Stimulated activated CD4-positive, alpha-beta T cell treated with anti-CD3 and anti-CD28 coated beads, TNF-alpha, amount 100 ng/mL, for 1 hour (primary cell): ENCODE measurements around the gene TCF12.

Experiments used
- DNase-seq, 3 donors: peaks; one replicate each; pipeline ENCODE4 v3.0.0-alpha.2; 2020; ENCODE audit warnings: low read depth in 3 of 3, low spot score in 1 of 3

The TCF12 gene

GRCh38 chr15:57287123-57287521 is 368.7 kb downstream of the TCF12 start:
- no peak for DNase-seq

DNA sequence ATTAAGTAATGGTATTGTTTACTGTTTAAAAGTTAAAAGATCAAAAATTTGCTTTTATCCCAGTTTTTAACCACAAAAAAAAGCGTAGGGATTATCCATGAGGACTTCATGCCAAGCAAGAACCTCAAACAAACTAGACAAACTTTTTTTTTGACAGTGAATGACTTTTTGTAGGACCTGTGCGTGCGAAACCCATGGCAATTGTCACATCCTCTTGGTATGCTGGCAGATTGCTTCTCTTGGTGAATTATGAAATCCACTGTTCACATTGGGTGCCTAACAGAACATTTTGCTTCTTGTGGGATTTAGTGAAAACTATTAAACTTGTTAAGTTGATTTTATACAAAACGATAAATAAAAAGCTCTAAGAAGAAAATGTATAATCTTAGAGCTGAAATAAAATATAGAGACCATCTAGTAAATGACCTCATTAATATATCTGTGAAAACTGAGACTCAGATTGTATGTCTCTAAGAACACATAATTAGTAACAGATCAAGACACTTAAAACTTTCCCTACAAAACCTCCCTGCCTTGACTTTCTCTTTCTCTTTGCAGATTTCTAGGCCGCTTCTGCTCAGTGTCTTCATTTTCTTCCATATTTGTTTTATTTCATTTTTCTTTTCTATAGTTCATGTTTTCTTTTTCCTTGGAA is 370.6 kb downstream of the TCF12 start:
- no peak for DNase-seq

GRCh38 chr15:57290187-57290586 is 371.7 kb downstream of the TCF12 start:
- no peak for DNase-seq

GRCh38 chr15:57290826-57291225 is 372.4 kb downstream of the TCF12 start:
- DNase-seq, result no peak

GRCh38 chr15:57296473-57297162 is 378.2 kb downstream of the TCF12 start:
- no peak for DNase-seq

- DNase-seq, result no peak
These were observed 378.7 kb downstream of the TCF12 start for GRCh38 chr15:57297163-57297593.

DNA sequence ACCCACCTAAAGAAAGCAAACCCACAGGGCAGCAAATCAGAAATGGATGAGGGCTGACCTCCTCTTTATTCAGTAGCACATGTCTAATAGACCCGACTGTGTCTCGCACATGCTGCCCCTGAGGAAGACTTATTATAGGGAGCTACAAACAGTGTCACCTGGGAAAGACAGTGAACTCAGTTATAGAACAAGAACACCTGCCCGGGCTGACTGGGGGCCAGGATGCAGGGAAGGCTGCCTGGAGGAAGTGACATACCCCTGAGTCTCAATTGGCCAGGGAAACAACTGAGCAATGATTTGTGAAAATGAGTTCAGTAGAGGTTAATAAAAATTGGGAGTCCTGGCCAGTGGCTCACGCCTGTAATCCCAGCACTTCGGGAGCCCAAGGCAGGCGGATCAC is 379.2 kb downstream of the TCF12 start:
- no peak for DNase-seq

GRCh38 chr15:57298204-57298603 is 379.8 kb downstream of the TCF12 start:
- no peak for DNase-seq

- no peak for DNase-seq
These were observed 380.6 kb downstream of the TCF12 start for GRCh38 chr15:57298843-57299550.

DNA sequence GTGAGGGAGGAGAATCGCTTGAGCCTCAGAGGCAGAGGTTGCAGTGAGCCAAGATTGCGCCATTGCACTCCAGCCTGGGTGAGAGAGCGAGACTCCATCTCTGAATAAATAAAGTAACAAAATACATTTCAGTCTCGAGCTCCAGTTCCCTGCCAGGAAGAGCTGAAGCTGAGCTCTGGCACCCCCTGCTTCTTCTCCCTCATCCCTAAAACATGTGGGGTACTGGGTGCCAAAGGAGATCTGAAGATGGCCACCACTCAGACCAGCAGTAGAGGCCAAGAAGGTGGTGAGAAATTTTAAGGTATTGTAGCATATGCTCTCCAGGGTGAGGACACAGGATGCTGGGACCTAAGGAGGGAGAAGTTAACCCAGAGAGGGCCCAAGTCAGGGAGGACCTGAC is 382.9 kb downstream of the TCF12 start:
- no peak for DNase-seq

GRCh38 chr15:57302640-57303257 is 384.3 kb downstream of the TCF12 start:
- DNase-seq, result no peak

DNA sequence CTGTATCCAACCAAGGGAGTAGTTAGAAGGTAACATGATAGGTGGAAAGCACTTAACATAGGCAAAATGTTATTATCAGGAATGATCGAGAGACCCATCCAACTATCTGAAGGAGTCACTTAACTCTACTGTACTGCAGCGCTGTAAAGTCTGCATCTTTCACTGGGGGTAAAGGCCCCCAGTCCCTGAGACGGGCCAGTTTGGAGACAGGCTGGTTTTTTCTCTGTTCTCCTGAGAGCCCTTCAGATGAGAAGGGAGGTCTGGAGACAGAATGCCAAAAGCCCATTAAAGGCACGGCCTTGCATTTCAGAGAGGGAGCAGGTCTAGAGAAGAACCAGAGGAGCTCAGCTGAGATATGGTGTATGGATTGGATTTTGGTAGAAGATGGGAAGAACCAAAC is 386.6 kb downstream of the TCF12 start:
- DNase-seq, result no peak

GRCh38 chr15:57306161-57306943 is 387.9 kb downstream of the TCF12 start:
- peak; percentile 36 to 90 (median 55) for DNase-seq

GRCh38 chr15:57306944-57307411 is 388.5 kb downstream of the TCF12 start:
- DNase-seq, result no peak

DNA sequence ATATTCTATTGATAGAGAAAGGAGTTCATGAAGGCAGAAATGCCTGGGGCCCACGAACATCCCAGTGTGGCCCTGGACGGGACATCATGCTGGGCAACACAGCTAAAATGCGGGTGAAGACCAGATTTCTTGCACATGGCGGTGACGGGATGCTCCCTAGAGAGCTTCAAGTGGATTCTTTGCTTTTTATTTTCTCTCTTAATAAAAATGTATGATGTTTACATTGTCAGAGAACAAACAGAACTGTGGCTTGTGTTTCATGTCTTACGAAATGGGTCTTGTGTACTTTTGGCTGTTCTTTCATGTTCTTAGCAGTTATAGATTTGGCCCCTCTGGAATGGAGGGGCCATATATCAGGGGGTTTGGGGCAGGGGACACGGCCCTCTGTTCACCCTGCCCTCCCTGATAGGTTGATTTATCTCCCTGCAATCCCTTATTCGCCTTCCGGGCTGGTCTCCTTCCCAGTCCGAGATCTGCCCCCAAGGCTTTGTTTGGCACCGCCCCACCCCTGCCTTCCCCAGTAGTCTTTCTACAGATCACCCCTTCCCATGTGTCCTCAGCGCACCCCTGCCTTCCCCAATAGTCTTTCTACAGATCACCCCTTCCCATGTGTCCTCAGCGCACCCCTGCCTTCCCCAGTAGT is 389.2 kb downstream of the TCF12 start:
- no peak for DNase-seq

DNA sequence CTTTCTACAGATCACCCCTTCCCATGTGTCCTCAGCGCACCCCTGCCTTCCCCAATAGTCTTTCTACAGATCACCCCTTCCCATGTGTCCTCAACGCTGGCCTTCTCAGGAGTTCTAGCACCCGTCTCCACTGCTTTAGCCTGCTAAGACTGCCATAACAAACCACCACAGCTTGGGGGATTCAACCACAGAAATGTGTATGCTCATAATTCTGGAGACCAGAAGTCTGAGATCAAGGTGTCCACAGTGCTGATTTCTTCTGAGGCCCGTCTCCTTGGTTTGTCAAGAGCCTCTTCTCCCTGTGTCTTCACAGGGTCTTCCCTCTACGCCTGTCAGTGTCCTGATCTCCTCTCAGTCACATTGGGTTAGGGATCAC is 389.7 kb downstream of the TCF12 start:
- DNase-seq, result no peak

DNA sequence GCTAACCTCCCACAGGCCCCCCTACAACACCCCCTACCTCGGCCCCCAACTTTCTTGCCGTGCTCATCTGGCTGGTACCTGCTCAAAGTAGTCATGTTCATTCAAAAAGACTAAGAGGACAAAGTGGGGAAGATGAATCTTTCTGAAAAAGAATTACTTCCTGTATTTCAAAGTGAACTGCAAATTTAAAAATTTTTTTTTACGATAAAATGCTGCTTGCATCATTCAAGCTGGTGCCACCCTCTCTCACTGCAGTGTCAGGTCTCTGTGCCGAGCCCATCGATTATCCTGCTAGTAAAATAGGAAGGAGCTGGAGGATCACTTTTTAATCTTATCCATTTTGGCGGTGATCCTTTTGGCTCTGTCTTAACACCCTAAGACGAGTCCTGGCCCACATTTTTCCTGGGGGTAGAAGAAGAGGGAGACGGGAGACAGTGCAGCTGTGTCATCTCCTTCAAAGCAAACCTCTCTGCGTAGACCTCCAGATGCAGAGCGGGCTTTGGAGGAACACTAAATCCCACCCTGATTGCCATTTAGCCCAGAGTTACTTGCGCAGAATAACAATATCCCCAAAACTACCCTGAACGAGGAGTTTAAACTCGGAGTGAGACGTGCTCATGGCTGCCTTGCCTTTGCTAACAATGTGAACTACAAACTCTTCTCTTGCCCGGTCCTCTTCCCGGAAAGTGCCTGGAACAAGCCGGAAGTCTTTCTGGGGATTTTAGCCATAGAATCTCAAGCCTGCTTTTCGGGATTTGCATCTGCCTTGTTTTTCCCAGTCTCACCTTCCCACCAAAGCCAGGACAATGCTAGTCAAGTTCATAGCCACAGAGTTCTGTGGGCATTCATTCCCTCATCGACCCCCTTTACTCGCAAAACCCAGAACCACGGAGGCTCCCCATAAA is 391.7 kb downstream of the TCF12 start:
- no peak for DNase-seq

- DNase-seq, result no peak
These were observed 392.4 kb downstream of the TCF12 start for GRCh38 chr15:57310876-57311275.

DNA sequence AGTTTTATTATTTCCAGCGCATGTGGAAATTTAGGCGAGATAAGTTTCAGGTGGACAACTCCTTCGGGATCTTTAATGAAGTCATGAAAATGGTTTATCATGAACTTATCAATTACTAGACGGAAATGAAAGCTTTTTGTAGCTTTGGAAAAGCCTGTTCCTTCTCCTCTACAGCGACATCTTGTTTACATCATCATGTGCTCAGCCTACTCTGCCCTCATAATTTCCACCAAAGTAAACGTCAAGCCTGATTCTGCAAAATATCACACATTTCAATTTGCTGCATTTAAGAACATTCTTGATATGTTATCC is 393.5 kb downstream of the TCF12 start:
- DNase-seq, result no peak
